Stimulated activated CD4-positive, alpha-beta T cell treated with anti-CD3 and anti-CD28 coated beads, Interleukin-15, amount 100 ng/mL, for 24 hours (primary cell): Measurements from ENCODE around the gene SPON1.
"Not testable (repeated sequence)": the region's sequence is repeated elsewhere in the genome, so short reads cannot be mapped to it uniquely, and the experiment has no call there.

Experiments
- DNase-seq: peaks from one replicate; pipeline ENCODE4 v3.0.0-alpha.2; 2020

The SPON1 gene

DNA sequence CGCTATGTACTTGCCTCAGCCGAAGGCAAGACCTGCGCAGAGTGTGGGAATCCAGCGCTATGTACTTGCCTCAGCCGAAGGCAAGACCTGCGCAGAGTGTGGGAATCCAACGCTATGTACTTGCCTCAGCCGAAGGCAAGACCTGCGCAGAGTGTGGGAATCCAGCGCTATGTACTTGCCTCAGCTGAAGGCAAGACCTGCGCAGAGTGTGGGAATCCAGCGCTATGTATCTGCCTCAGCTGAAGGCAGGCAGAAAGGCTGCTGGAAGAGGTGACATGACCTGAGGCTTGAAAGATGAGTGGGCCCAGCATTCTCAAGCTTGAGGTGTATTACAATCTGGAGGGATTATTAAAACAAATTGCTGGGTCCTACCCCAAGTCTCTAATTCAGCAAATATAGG lies 290.0 kb downstream of the SPON1 start:
- DNase-seq: not testable (repeated sequence)

- no peak for DNase-seq
These were observed 290.9 kb downstream of the SPON1 start for GRCh38 chr11:14253421-14253820.

GRCh38 chr11:14253840-14254239 lies 291.3 kb downstream of the SPON1 start:
- DNase-seq: no peak

DNA sequence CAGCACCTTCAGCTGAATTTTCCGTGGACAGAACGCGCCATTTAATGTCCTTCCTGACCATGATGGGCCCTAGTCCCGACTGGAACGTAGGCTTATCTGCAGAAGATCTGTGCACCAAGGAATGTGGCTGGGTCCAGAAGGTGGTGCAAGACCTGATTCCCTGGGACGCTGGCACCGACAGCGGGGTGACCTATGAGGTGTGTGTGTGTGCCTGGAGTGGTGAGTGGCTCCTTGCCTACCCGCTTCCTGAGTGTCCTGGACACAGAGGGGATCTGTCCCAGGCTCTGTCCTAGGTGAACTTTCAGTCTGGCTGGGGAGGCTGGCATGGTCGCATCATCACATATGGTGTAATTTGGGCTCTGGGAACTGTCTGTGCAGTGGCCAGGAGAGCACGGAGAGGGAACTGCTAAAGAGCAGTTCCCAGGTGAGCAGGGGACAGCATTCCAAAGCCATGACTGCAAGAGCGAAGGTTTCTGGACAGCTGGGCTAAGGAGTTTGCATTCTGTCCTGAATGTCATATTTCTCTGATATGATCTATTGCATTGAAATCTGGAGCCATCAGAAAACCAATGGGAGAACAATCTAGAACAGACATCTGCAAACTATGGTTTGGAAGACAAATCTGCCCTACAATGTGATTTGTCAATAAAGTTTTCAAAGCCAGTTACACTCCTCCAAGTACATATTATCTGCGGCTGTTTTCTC lies 292.2 kb downstream of the SPON1 start:
- no peak for DNase-seq

DNA sequence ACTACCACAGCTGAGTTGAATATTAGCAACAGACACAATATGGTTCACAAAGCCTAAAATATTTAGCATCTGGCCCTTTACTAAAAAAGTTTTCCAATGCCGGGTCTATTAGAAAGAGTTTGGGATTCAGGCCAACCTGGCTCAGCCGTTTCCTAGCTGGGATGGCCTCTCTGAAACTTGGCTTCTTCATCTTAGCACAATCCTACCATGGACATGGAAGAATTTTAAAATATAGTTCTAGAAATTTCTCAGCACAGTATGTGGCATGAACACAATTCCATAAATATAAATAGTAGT lies 292.7 kb downstream of the SPON1 start:
- DNase-seq: no peak

DNA sequence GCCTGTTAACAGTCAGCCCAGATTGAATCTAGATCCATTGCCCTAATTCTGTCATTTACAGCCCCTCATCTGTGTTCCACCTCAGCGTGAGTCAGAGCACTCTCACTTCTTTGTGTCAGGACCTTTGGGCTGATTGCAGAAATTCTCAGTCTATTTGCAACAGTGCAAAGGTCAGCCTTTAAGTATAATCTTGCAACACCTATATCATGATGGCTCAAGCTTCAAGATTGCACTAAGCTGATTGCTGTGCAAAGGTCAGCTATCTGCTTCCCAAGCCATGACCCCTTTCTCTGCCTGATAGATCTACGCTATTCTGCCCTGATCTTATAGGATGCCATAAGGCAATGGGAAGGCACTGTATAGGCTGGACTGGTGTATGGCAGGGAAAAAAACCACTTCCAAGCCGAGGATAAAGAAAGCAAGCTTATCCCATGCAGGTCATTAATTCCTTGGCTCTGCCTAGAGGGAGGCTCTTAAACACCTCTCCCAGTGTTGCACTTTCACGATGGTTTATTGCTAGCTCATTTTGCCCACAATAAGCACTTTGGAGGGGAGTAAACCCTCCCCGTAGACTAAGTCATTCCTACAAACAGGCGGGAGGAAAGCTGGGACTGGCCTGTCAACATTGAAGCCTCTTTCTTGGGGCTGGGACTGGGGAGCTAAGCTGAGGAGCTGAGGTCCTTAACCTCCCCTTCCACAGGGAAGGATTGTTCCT lies 295.9 kb downstream of the SPON1 start:
- no peak for DNase-seq

DNA sequence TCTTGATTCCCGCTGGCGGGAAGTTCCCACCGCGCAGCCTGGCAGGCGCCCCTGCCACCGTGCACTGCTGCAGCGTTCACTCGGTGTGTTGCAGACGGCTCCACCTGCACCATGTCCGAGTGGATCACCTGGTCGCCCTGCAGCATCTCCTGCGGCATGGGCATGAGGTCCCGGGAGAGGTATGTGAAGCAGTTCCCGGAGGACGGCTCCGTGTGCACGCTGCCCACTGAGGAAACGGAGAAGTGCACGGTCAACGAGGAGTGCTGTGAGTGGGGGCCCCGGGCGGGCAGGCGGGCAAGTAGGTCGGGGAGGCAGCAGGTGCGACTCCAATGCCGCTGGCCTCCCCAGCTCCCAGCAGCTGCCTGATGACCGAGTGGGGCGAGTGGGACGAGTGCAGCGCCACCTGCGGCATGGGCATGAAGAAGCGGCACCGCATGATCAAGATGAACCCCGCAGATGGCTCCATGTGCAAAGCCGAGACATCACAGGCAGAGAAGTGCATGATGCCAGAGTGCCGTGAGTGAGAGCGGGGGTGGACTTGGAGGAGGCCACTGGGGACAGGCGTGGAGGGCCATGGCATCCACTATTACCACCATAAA lies 296.8 kb downstream of the SPON1 start:
- no peak for DNase-seq

- DNase-seq: no peak
These were observed 297.4 kb downstream of the SPON1 start for GRCh38 chr11:14259878-14260277.

GRCh38 chr11:14261066-14261465 lies 298.5 kb downstream of the SPON1 start:
- DNase-seq: no peak

- DNase-seq: no peak
These were observed 299.8 kb downstream of the SPON1 start for GRCh38 chr11:14262271-14262846.

DNA sequence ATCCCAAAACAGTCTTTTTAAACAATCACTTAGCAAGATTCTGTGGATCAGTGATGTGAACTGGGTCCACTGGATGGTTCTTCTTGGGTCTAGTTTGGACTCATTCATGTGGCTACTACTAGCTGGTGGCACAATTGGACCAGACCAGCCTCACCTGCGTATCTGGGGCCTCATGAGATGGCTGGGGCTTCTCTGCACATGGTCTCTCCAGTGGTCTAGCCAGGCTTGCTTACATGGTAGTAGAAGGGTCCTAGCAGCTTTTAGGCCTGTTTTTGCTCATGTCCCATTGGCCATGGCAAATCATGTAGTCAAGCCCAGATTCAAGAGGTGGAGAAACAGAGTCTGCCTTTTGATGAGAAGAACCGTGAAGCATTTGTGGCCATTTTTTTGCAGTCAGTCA lies 302.4 kb downstream of the SPON1 start:
- DNase-seq: no peak

DNA sequence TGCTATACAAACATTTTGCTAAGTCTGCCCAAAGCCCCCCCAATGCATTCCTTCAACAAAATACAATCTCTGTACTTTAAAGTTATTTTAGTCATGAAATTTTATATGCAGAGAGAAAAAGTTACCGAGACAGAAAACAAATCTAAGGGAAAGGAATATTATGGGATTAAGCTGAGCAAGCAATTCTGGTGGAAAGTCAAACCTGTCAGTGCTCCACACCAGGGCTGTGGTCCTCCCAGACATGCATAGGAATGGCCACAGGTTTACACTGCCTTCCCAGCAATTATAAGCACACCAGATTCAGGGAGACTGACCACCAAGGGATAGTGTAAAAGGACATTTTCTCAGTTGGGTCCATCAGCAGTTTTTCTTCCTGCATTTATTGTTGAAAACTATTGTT lies 304.1 kb downstream of the SPON1 start:
- DNase-seq: no peak

GRCh38 chr11:14267861-14268635 lies 305.5 kb downstream of the SPON1 start:
- no peak for DNase-seq

- DNase-seq: no peak
These were observed 307.4 kb downstream of the SPON1 start for GRCh38 chr11:14269692-14270573.

DNA sequence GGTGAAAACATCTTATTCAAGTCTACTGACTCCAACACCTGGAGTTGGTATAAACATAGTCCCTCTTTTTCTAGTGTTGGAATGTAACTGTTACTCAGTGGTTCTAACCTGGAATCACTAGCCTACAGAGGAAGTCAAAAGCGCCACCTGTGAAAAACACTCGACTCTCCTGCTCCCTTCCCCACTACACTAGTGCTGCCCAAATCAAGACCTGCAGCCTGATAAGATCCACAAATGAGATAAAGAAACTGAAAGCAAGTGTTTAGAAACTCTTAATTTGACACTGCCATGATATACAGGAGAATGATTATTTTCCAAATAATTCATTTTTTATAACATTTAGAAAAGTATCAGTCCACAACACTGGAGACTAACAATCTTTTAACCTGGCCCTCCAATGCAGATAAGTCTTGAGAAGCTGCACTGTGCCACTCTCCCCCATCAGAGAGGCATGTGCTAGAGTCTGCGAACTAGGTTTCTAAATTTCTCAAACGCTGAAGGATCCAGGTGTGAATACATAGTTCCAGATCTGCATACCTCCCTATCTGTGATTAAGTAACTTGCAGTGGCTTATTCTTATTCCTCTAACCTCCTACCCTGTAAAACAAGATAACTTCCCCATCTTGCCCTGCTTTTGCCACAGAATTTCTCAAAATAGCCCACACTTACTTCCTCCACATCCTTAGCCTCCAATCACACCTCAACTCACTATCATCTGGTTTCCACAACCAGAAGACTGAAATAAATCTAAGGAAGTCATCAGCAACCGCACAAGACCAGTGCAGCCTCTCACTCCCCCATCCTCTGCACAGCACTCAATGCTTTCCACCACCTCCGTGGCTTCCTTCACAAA lies 308.4 kb downstream of the SPON1 start:
- peak; percentile 31 for DNase-seq

GRCh38 chr11:14273895-14274294 lies 311.4 kb downstream of the SPON1 start:
- DNase-seq: no peak

DNA sequence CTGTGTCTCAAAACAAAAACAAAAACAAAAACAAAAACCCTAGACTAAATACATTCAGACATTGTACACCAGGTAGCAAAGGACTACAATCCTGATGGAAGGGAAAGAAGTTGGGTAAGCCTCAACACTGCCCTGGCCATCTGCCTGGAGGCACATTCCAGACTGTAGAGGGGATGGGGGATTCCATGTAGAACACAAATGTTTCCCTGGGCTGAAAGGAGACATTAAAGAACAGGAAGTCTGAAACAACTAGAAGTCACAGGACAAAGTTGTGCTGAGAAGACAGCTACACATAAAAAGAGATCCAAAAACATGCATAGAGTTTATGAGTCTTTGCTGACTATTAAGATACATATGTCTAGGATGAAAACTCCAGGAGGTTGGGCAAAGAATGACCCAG lies 312.6 kb downstream of the SPON1 start:
- no peak for DNase-seq

GRCh38 chr11:14278869-14279268 lies 316.3 kb downstream of the SPON1 start:
- DNase-seq: not testable (repeated sequence)

DNA sequence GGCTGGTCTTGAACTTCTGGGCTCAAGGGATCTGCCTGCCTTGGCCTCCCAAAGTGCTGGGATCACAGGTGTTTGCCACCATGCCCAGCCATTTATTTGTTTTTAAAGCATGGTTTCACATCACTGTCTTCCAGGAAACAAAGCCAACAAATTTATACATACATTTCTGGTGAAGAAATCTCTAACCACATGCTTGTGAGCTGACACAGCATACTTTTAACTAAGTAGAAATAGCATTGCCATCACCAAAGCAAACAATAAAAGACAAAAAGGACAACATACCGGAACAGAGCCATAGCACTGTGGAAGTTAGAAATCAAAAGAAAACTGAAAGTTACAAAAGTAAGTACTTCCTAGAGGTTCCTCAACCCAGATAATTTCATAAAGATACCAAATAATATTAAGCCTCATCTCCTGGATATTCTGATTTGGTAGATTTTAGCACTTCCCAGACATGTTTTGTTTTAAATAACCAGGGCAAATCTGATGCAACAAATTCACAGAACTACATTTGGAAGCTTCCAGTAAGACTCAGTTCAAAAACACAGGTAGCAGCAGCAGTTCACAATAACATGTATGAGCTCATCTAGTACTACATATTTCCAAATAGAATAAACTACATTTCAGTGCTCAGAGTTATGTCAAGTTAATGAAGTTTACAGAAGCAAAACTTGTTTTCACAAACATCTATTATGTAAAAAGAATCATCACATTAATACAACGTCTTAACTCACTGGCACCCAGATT lies 325.8 kb downstream of the SPON1 start:
- DNase-seq: no peak

DNA sequence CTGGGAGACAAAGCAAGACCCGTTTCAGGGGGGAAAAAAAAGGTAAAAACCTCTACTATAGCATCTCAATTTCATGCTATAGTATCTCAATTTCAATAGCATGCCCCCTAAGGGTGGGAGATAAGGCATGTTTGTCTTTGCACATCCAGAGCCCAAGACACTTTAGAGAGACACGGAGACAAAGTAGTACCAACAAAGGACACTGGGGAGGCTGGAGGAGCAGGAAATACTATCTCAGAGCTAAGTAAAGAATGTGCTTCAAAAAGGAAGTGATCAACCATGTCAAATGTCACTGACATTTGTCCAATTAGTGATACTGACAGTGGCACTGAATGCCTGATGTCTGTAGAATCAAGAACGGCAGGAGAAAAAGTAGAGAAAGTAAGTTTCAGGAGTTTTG lies 327.9 kb downstream of the SPON1 start:
- DNase-seq: no peak

DNA sequence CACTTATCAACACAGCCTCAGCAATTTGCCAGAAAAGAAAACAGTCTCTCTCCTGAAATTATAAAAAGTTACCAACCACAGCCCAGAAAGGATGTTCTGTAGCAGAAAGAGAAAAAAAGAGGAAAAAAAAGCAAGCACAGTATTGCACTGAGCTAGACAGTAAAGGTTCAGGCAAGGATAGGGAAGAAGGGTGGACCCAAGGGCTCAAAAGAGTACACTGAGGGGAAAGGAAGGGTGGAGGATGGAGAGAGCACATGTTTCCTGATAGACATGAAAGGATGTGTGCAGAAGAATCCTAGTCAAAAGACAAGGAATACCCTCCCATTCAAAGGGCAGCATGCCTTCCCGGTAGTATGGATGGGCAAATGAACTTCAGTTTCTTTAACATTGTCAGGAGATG lies 337.4 kb downstream of the SPON1 start:
- no peak for DNase-seq
